ENCODE data around the gene CATSPERZ. TPM values are rescaled to one million over a fixed set of nuclear protein-coding genes. Genes with fewer than 3 reads are reported as not detected.

The CATSPERZ gene
- total and polyA plus RNA-seq, 9 of the 15 experiments (the other 6 are each of a cell fraction or from before 2014, with no cell fraction given) = 0.86 to 8.5 (median 3.5) TPM

- no peak for TF ChIP-seq ARID4B (CRISPR knock-in tag; IDR thresholded peaks at IDR 0.05)
- TF ChIP-seq ZNF311 (CRISPR knock-in tag; IDR thresholded peaks at IDR 0.05) = no peak
- TF ChIP-seq ZNF592 (IDR thresholded peaks at IDR 0.05) = no peak
- TF ChIP-seq VEZF1 (CRISPR knock-in tag; IDR thresholded peaks at IDR 0.05) = no peak
- TF ChIP-seq ETV5 (CRISPR knock-in tag; IDR thresholded peaks at IDR 0.05; ENCODE audit: low read depth) = no peak
- no peak for TF ChIP-seq SIRT6 (IDR thresholded peaks at IDR 0.05; ENCODE audit: low read depth, low read length)
These were observed 51.0 kb downstream of the CATSPERZ start (continued) for GRCh38 chr11:64351136-64351631.
